Dermis blood vessel endothelial cell (primary cell): ENCODE results near the gene LTBP2. TPM values are rescaled to one million over a fixed set of nuclear protein-coding genes. Genes with fewer than 3 reads are reported as not detected.

Experiments used
- DNase-seq: peaks from one replicate; pipeline ENCODE4 v3.0.0; 2010
- total RNA-seq: library from RNA; depleted of rRNA; stranded (reverse); fragments of >200 nt; gene quantifications from 2 replicates; pipeline ENCODE4 v1.2.3, GENCODE V29; 2014

LTBP2 gene
- total RNA-seq, 1 donor from 2014 or later, result 90.5 TPM

- DNase-seq, result no peak
Measured at GRCh38 chr14:74524076-74524811, 87.8 kb downstream of the LTBP2 start.

DNA sequence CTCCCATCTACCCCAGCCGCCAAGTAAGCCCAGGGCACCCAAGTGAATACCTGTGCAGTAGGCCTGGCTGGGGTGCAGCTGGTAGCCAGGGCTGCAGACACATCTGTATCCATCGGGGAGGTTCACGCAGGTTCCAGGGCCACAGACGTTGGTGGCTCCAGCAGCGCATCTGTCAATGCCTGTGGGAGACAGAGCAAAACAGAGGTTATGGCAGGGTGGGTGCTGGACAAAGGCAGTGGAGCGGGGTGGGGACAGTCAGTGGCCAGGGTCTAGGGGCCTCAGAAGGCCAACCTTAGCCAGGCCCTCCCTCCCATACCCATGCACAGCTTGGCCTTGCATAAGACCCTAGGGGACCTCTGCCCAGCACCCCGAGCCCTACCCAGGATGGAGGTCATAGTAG lies 89.3 kb downstream of the LTBP2 start:
- DNase-seq, result no peak

DNA sequence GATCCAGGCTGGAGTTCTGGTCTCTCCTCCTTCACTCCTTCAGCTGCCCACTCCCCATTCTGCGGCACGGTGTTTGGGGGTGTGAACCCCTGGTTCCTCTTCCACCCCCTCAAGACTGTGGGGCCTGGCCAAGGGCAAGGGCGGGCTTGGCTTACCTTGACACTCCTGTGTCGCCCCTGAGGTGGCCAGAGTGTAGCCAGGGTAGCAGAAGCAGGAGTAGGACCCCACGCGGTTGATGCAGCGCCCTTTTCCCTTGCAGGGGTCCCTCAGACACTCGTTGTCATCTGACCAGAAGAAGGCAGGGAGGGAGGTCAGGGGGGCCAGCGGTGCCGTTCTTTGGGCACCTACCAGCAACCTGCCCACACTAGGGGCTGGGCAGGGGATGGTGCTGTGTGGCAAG lies 90.3 kb downstream of the LTBP2 start:
- DNase-seq, result no peak

DNA sequence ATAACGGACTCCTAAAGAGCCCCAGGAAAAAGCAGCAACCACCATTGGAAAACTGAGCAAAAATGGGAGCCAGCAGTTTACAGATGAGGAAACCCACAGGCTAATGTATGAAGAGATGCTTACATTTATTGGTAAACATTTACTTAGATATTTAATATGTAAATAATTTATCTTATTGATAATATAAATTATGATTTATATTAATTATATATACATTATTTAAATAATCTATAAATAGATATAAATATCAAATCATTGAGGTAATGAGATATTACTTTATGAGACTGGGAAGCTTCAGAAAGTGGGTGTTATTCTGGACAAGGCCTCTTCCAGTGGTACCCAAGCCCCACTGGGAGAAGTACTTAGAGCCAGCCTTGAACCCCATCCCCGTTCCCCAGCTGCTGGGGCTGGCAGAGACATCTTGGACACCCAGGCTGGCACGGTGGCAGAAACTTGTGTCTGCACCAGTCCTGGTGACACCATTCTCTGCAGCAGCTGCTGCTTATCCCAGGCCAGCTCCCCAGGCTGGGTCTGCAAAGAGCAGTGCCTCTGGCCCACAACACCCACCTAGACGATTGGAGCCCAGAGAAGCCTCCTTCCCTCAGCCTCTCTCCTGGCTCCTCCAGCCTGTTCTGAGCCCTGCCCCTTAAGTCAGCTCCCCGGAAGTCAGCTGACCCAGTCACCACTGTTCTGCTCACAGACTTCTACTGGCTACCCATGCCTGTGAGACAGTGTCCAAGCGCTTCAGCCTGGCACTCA lies 92.5 kb downstream of the LTBP2 start:
- no peak for DNase-seq

DNA sequence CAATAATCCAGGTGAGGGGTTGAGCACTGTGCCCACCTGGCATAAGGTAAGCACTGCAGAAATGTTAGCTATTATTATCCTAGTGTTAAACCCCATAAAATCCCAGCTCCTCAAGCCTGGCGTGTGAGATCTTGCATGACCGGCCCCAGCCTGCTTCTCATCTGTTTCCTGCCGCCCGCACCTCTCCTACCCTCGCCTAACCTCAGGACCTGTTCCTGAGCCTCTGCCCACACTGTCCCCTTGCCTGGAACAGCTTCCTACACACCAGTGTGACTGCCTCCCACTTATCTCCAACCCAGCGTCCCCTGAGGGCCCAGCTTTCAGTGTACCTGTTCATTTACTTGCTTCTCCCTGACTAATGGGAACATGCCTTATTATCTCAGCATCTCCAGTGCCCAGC lies 93.8 kb downstream of the LTBP2 start:
- DNase-seq, result no peak

GRCh38 chr14:74517731-74518130 lies 94.3 kb downstream of the LTBP2 start:
- DNase-seq, result no peak

- DNase-seq, result peak; percentile 27
Measured at GRCh38 chr14:74516451-74517160, 95.4 kb downstream of the LTBP2 start.

DNA sequence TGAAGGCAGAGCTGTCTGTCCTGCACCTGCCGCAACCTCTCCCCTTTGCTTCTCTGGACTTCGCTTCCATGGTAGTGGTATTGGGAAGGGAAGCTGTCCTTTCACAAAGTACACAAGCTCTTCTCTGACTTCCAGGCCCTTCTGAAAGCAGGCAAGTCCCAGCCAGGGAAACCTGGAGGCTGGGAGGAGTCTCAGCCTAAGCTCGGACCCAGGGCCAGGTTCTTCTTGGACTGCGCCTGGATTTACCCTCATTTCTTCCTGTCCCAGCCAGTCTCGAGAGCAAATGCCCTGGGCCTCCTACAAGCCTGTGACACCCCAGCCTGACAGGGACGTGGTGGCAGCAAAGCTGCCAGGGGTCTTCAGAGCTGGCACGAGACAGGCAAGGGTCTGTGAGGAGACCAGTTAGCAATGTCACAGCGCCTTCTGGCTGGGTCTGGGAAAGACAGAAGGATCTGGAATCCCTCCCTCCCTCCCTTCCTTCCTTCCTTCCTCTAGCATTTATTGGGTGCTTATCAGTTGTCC lies 96.1 kb downstream of the LTBP2 start:
- DNase-seq, result no peak

- no peak for DNase-seq
Measured at GRCh38 chr14:74514471-74514941, 97.5 kb downstream of the LTBP2 start.

GRCh38 chr14:74511966-74512830 lies 99.8 kb downstream of the LTBP2 start:
- DNase-seq, result no peak

- peak; percentile 29 for DNase-seq
Measured at GRCh38 chr14:74510959-74511409, 101.1 kb downstream of the LTBP2 start.

GRCh38 chr14:74510223-74510931 lies 101.7 kb downstream of the LTBP2 start:
- DNase-seq, result no peak

- DNase-seq, result no peak
Measured at GRCh38 chr14:74509587-74510222, 102.3 kb downstream of the LTBP2 start.

DNA sequence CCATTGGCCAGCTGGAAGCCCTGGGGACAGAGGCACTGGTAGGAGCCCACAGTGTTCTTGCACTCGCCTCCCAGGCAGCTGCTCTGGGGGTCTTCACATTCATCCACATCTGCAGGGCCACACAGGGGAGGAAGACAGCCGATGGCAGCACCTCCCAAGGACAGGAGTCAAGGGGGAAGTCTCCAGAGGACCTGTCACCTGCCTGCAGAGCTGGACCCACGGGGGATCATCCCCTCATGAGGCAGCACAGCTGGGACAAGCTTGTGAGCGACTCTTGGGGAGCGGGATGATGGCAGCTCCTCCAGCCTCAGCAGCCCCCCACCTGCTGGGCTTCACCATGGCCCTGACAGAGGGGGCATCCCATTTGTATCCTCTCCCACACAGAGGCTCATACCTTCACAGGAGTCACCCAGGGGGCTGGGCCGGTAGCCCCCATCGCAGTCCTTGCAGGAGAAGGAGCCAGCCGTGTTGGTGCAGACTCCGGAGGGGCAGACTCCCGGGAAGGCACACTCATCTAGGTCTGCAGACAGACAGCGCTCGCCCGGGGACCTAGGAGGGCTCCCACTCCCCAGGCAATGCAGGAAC lies 103.1 kb downstream of the LTBP2 start:
- DNase-seq, result no peak

GRCh38 chr14:74508292-74508731 lies 103.7 kb downstream of the LTBP2 start:
- DNase-seq, result peak; percentile 35

DNA sequence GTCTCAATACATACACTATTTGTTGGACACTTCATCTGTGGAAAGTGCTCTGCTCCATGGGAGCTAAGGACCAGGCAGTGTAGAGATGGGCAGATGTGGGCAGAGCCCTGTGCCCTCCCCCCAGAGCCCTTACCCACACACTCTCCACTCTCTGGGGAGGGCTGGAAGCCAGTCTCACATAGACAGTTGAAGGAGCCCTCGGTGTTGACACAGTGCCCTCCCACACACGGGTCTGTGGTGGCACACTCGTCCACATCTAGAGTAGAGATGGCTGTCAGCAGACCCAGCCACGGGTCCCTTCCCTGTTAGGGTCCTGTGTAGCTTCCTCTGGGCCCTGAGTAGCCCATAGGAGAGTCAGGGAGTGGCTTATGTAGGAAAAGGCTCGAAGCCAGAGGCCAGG lies 104.2 kb downstream of the LTBP2 start:
- no peak for DNase-seq

GRCh38 chr14:74507085-74507484 lies 105.0 kb downstream of the LTBP2 start:
- no peak for DNase-seq

- DNase-seq, result no peak
Measured at GRCh38 chr14:74506411-74506851, 105.6 kb downstream of the LTBP2 start.

DNA sequence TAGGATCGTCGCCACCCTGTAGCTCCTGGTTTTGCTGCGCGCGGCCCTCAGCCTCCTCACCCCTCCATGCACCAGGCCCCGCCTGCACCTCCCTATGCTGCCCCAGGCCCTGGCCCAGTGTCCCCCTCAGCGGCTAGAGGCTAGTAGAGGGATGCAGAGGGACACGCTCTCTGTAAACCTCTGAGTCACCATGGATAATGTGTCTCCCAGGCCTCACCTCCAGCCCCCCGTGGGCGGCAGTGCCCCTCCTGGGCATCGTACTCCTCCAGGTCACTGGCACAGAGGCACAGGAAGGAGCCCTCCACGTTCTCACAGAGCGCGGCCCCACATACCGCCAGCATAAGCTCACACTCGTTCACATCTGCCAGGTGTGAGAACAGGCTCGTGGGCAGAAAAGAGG lies 106.2 kb downstream of the LTBP2 start:
- DNase-seq, result no peak
